Epithelial cell of proximal tubule (primary cell): ENCODE measurements around the gene FOXC2. TPM values are rescaled to one million over a fixed set of nuclear protein-coding genes. Genes with fewer than 3 reads are reported as not detected.

Experiments
- DNase-seq: peaks from one replicate; pipeline ENCODE4 v3.0.0-alpha.2; 2011; ENCODE audit warnings: low read depth
- H3K4me3 ChIP-seq: 2 replicates; pipeline ENCODE4 v1.5.1; 2011; ENCODE audit warnings: low read depth, mild to moderate bottlenecking, low read length
- total RNA-seq: library from RNA; depleted of rRNA; stranded (reverse); fragments of >200 nt; gene quantifications from 2 replicates; pipeline ENCODE4 v1.2.3, GENCODE V29; 2015
- TF ChIP-seq, protein P1 (sequence below): conservative IDR thresholded peaks from 2 replicates; pipeline ENCODE4 v1.5.1; 2012; ENCODE audit warnings: low read depth, mild to moderate bottlenecking, low read length

The FOXC2 gene
- total RNA-seq, 1 donor from 2014 or later = 26.5 TPM

DNA sequence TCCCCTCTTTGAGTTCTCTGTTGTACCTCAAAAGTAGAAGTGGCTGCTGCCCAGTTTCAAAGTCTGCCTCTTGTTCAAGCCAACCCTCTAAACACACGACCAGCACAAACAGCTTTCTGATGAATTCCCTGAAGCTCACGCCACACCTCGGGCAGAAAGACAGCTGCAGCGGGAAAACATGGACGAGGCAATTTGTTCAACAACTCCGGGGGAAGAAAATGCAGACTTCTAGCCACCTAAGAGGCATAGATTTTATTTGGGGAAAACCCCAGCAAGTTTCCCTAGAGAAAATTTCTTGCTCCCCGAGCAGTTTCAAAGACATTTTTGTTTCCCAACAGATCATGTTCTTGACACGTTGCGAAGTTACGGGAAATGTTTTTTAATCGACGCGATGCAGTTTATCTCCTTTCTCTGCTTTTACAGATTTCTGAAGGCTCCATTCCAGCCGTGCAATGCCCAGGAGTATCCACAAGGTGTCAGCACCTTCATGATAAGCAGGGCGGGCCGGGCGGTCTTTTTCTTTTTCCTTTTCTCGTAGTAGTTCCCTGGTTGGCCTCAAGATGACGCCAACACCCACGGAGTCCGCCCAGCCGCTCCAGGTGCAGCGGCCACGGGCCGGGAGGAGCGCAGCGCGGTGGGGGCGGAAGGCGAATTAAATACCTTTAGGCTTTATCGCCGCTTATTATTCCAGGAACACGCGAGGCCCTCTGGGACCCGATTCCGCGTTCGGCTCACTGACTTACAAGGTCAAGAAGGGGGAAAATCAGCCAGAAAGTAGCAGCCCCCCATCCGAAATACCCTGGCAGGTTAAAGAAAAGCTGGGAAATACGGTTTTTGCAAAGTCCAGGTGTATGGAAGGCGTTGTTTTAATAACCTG lies 2.9 kb upstream of the FOXC2 start:
- TF ChIP-seq, protein P1, sequence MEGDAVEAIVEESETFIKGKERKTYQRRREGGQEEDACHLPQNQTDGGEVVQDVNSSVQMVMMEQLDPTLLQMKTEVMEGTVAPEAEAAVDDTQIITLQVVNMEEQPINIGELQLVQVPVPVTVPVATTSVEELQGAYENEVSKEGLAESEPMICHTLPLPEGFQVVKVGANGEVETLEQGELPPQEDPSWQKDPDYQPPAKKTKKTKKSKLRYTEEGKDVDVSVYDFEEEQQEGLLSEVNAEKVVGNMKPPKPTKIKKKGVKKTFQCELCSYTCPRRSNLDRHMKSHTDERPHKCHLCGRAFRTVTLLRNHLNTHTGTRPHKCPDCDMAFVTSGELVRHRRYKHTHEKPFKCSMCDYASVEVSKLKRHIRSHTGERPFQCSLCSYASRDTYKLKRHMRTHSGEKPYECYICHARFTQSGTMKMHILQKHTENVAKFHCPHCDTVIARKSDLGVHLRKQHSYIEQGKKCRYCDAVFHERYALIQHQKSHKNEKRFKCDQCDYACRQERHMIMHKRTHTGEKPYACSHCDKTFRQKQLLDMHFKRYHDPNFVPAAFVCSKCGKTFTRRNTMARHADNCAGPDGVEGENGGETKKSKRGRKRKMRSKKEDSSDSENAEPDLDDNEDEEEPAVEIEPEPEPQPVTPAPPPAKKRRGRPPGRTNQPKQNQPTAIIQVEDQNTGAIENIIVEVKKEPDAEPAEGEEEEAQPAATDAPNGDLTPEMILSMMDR = peak; percentile 100
- DNase-seq = no peak
- peak overlapping the region; percentile 43 for H3K4me3 ChIP-seq

- DNase-seq = no peak
- TF ChIP-seq, protein P1 = no peak
- H3K4me3 ChIP-seq = no peak overlapping the region
Measured at GRCh38 chr16:86565181-86565631, 1.4 kb upstream of the FOXC2 start.

- DNase-seq = no peak
- TF ChIP-seq, protein P1 = no peak
- H3K4me3 ChIP-seq = peak overlapping the region; percentile 53
Measured at GRCh38 chr16:86565644-86566511, 751 bp upstream of the FOXC2 start.

DNA sequence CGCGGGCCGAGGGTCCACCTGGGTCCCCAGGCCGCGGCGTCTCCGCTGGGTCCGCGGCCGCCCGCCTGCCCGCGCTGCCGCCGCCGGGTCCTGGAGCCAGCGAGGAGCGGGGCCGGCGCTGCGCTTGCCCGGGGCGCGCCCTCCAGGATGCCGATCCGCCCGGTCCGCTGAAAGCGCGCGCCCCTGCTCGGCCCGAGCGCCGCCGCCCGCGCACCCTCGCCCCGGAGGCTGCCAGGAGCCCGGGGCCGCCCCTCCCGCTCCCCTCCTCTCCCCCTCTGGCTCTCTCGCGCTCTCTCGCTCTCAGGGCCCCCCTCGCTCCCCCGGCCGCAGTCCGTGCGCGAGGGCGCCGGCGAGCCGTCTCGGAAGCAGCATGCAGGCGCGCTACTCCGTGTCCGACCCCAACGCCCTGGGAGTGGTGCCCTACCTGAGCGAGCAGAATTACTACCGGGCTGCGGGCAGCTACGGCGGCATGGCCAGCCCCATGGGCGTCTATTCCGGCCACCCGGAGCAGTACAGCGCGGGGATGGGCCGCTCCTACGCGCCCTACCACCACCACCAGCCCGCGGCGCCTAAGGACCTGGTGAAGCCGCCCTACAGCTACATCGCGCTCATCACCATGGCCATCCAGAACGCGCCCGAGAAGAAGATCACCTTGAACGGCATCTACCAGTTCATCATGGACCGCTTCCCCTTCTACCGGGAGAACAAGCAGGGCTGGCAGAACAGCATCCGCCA lies 504 bp downstream of the FOXC2 start:
- DNase-seq = no peak
- H3K4me3 ChIP-seq = peak overlapping the region; percentile 53

DNA sequence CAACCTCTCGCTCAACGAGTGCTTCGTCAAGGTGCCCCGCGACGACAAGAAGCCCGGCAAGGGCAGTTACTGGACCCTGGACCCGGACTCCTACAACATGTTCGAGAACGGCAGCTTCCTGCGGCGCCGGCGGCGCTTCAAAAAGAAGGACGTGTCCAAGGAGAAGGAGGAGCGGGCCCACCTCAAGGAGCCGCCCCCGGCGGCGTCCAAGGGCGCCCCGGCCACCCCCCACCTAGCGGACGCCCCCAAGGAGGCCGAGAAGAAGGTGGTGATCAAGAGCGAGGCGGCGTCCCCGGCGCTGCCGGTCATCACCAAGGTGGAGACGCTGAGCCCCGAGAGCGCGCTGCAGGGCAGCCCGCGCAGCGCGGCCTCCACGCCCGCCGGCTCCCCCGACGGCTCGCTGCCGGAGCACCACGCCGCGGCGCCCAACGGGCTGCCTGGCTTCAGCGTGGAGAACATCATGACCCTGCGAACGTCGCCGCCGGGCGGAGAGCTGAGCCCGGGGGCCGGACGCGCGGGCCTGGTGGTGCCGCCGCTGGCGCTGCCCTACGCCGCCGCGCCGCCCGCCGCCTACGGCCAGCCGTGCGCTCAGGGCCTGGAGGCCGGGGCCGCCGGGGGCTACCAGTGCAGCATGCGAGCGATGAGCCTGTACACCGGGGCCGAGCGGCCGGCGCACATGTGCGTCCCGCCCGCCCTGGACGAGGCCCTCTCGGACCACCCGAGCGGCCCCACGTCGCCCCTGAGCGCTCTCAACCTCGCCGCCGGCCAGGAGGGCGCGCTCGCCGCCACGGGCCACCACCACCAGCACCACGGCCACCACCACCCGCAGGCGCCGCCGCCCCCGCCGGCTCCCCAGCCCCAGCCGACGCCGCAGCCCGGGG lies 1.3 kb downstream of the FOXC2 start:
- no peak for DNase-seq

More for the DNA sequence above, 504 bp downstream of the FOXC2 start:
- TF ChIP-seq, protein P1 = no peak

More for the DNA sequence above, 1.3 kb downstream of the FOXC2 start:
- TF ChIP-seq, protein P1 = no peak
- peak overlapping the region; percentile 53 for H3K4me3 ChIP-seq
